Nephron (organoid): ENCODE data around the gene MLXIP.

Experiments used
- H3K27ac Mint-ChIP-seq, 3 experiments: 2 replicates each; pipeline ENCODE4 v1.8.0; 2020; ENCODE audit warnings: mixed read lengths in 3 of 3, mild to moderate bottlenecking in 2 of 3, moderate library complexity in 1 of 3
- H3K27me3 Mint-ChIP-seq: 2 replicates; pipeline ENCODE4 v1.8.0; 2021; ENCODE audit warnings: low read depth, mild to moderate bottlenecking, moderate library complexity, mixed read lengths
- H3K36me3 Mint-ChIP-seq: 2 replicates; pipeline ENCODE4 v1.8.0; 2020; ENCODE audit warnings: low read depth, mixed read lengths
- H3K4me1 Mint-ChIP-seq: 2 replicates; pipeline ENCODE4 v1.8.0; 2020; ENCODE audit warnings: mixed read lengths
- H3K4me3 Mint-ChIP-seq, 3 experiments: 2 replicates each; pipeline ENCODE4 v1.8.0; 2020; ENCODE audit warnings: mild to moderate bottlenecking in 3 of 3, mixed read lengths in 3 of 3, moderate library complexity in 2 of 3
- H3K9me3 Mint-ChIP-seq: 2 replicates; pipeline ENCODE4 v1.8.0; 2020; ENCODE audit warnings: mixed read lengths
- TF ChIP-seq, protein P1 (sequence below), 3 experiments: fragments of 200-600 bp; sonication (generic); IDR thresholded peaks; one replicate each; pipeline ENCODE4 v1.5.0; 2021; ENCODE audit warnings: antibody characterized with exemption in 3 of 3; ENCODE audit not compliant: unreplicated experiment in 3 of 3

The MLXIP gene

DNA sequence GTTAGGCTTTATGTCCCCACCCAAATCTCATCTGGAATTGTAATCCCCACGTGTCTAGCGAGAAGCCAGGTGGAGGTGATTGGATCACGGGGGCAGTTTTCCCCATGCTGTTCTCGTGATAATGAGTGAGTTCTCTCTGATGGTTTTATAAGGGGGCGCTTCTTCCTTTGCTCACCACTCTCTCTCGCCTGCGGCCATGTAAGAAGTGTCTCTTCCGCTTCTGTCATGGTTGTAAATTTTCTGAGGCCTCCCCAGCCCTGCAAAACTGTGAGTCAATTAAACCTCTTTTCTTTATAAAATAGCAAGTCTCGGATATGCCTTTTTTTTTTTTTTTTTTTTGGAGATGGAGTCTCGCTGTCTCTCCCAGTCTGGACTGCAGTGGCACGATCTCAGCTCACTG is 82.2 kb downstream of the MLXIP start:
- Mint-ChIP-seq H3K4me1 (no peaks in the 10 kb centered on the region), H3K9me3 (no peaks in the 10 kb centered on the region), H3K27ac (no peak overlapping the region), H3K4me3 (no peak overlapping the region), H3K36me3 (no peaks in the 10 kb centered on the region), H3K27me3 (no peaks in the 10 kb centered on the region)
- TF ChIP-seq, protein P1, sequence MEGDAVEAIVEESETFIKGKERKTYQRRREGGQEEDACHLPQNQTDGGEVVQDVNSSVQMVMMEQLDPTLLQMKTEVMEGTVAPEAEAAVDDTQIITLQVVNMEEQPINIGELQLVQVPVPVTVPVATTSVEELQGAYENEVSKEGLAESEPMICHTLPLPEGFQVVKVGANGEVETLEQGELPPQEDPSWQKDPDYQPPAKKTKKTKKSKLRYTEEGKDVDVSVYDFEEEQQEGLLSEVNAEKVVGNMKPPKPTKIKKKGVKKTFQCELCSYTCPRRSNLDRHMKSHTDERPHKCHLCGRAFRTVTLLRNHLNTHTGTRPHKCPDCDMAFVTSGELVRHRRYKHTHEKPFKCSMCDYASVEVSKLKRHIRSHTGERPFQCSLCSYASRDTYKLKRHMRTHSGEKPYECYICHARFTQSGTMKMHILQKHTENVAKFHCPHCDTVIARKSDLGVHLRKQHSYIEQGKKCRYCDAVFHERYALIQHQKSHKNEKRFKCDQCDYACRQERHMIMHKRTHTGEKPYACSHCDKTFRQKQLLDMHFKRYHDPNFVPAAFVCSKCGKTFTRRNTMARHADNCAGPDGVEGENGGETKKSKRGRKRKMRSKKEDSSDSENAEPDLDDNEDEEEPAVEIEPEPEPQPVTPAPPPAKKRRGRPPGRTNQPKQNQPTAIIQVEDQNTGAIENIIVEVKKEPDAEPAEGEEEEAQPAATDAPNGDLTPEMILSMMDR (IDR thresholded peaks at IDR 0.05; ENCODE audit: unreplicated experiment in 3 of 3), result no peak

DNA sequence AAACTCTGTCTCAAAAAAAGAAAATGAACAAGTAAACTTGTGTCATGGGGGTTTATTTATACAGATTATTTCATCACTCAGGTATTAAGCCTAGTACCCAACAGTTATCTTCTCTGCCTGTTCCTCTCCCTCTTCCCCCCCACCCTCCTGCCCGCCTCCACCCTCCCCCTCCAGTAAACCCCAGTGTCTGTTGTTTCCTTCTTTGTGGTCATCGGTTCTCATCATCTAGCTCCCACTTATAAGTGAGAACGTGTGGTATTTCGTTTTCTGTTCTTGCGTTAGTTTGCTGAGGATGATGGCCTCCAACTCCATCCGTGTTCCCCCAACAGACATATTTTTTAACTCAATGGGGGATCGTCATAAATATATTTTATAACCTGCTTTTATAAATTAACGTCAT is 83.1 kb downstream of the MLXIP start:
- Mint-ChIP-seq H3K4me1 (no peaks in the 10 kb centered on the region), H3K36me3 (no peaks in the 10 kb centered on the region), H3K27ac (no peak overlapping the region), H3K9me3 (no peaks in the 10 kb centered on the region), H3K4me3 (no peak overlapping the region), H3K27me3 (no peaks in the 10 kb centered on the region)
- TF ChIP-seq, protein P1 (IDR thresholded peaks at IDR 0.05; ENCODE audit: unreplicated experiment in 3 of 3), result no peak

DNA sequence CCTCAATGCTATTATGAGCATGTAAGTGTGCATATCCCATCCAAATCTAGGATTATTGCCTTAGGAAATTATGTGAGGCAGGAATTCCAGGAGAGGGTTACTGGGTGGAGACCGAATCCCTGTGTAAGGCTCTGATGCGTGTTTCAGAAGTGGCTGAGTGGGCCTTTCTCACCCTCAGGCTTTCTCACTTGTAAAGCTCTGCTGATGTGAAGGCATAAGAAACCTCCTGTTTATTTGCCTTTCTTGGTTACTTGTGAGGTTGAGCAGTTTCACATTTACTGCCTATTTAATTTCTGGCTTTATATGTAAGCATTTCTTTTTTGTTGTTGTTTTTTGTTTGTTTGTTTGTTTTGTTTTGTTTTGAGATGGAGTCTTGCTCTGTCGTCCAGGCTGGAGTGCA is 84.4 kb downstream of the MLXIP start:
- Mint-ChIP-seq H3K27me3 (no peaks in the 10 kb centered on the region), H3K27ac (no peak overlapping the region), H3K4me3 (no peak overlapping the region), H3K4me1 (no peaks in the 10 kb centered on the region), H3K9me3 (no peaks in the 10 kb centered on the region), H3K36me3 (no peaks in the 10 kb centered on the region)
- TF ChIP-seq, protein P1 (IDR thresholded peaks at IDR 0.05; ENCODE audit: unreplicated experiment in 3 of 3), result no peak

DNA sequence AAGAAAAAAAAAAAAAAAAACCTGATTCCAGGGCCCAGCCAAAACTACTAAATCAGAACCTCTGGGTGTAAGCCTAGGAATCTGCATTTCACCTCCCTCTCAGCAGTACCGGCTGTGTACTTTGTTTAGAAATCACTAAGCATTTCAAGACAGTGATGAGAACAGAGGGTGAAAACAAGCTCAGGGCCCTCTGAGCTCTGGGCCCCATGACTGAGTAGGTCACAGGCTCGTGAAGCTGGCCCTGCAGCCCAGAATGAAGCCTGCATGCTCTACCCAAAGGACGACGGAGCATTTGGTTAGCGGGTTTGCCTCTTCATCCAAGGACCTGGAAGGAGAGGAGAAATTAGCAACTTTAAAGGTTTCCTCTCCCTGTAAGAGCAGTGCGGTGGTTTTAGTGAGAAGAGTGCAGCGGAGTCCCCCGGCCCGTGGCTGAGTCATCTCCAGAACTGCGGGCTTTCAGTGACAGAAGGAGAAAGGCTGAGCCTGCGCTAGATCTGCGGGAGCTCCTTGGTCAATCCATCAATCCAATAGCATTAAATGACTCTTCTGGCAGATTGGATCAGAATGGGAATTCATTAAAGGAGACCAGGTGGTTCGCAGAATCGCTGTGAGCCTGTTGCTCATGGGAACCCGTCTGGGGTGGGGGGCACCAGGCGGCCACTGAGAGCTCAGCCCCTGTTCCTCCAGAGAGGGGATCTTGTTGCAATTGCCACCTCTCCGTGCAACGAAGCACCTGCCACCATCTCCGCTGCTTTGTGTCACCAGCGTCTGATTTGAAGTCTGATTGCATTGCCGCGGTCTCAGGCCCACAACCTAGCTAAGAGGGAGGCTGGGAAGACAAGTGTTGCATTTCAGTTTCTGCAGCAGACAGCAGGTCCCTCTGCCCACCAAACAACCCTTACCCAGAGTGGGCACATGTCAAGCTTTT is 88.1 kb downstream of the MLXIP start:
- TF ChIP-seq, protein P1 (IDR thresholded peaks at IDR 0.05; ENCODE audit: unreplicated experiment in 3 of 3), result no peak
- Mint-ChIP-seq H3K27ac (no peak overlapping the region), H3K4me3 (no peak overlapping the region), H3K9me3 (no peaks in the 10 kb centered on the region), H3K36me3 (no peaks in the 10 kb centered on the region), H3K4me1 (no peaks in the 10 kb centered on the region), H3K27me3 (no peaks in the 10 kb centered on the region)

DNA sequence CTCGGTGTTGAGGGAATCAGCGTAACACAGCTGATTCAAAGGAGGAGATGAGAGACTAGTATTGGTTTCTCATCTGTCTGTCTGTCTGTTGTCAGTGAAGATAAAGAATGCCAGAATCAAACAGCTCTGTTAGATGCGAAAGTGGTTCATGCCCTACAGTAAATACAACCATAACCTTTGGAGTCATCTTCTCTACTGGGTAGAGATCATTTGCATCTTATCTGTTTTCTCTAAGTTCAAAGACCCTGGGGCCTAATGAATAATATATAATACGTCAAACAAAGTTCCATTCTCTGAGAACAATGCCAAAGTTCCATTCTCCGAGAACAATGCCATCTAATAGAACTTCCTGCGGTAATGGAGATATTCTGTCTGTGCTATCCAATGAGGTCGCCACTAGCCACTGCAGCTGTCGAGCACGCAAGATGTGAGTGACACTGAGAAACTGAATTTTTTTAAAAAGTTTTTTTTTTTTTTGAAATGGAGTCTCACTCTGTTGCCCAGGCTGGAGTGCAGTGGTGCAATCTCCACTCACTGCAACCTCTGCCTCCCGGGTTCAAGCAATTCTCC is 88.9 kb downstream of the MLXIP start:
- no peak overlapping the region for H3K4me3 Mint-ChIP-seq
- no peaks in the 10 kb centered on the region for H3K4me1 Mint-ChIP-seq
- H3K27me3 Mint-ChIP-seq, result no peaks in the 10 kb centered on the region
- H3K36me3 Mint-ChIP-seq, result no peaks in the 10 kb centered on the region
- H3K9me3 Mint-ChIP-seq, result no peaks in the 10 kb centered on the region
- TF ChIP-seq, protein P1 (IDR thresholded peaks at IDR 0.05; ENCODE audit: unreplicated experiment in 3 of 3), result no peak
- no peak overlapping the region for H3K27ac Mint-ChIP-seq
